ENCODE measurements around the gene OR8S1.

The OR8S1 gene

GRCh38 chr12:48556631-48557030, 31.2 kb downstream of the OR8S1 start:
- no peak for DNase-seq (ENCODE audit: low read depth in 2 of 3, low spot score in 2 of 3)

- DNase-seq (ENCODE audit: low read depth in 2 of 3, low spot score in 2 of 3), result no peak
Measured at GRCh38 chr12:48557919-48558318, 32.5 kb downstream of the OR8S1 start.

GRCh38 chr12:48567731-48568130, 42.3 kb downstream of the OR8S1 start:
- no peak for DNase-seq (ENCODE audit: low read depth in 2 of 3, low spot score in 2 of 3)

- DNase-seq (ENCODE audit: low read depth in 2 of 3, low spot score in 2 of 3), result no peak
Measured at GRCh38 chr12:48569946-48570345, 44.5 kb downstream of the OR8S1 start, which contains the start of gene LALBA. Gene LALBA (minus strand): TSS chr12:48570046. CDS start chr12:48570020, 26 bp downstream.

- no peak for DNase-seq (ENCODE audit: low read depth in 2 of 3, low spot score in 2 of 3)
Measured at GRCh38 chr12:48572326-48572725, 46.9 kb downstream of the OR8S1 start.
